Measurements from ENCODE around the gene PKD2L2.

DNA sequence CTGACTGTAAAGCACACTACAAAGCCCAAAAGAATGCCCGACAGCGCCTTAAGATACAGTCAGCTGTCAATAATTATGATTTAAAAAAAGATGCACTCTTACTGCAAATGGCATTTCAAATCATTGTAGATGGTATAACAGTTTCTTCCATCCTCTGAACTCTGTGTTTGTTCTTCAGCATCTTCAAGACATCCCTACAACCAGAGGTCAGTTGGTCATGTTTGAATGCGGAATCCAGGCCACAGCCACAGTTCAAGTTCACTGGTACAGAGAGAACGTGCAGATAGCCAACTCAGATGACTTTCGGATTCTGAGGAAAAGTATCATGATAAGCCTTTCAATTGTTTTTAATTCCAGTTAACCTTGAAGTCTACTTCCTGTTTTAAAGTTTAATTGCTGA lies 30.3 kb upstream of the PKD2L2 start:
- TF ChIP-seq EZH2 (IDR thresholded peaks at IDR 0.05; ENCODE audit: borderline replicate concordance, low read depth, low read length, severe bottlenecking) = no peak
- no peak for TF ChIP-seq CTCF (IDR thresholded peaks at IDR 0.05; ENCODE audit: borderline replicate concordance, extremely low read depth, low read length, poor library complexity, severe bottlenecking)
